GM12801 (cell line): ENCODE results near the gene NEGR1.

Source experiments
- TF ChIP-seq, protein P1 (sequence below): IDR thresholded peaks from one replicate; pipeline ENCODE4 v1.5.1; 2011; ENCODE audit warnings: control low read depth; ENCODE audit not compliant: insufficient read length; ENCODE audit errors: extremely low read depth

Gene NEGR1

DNA sequence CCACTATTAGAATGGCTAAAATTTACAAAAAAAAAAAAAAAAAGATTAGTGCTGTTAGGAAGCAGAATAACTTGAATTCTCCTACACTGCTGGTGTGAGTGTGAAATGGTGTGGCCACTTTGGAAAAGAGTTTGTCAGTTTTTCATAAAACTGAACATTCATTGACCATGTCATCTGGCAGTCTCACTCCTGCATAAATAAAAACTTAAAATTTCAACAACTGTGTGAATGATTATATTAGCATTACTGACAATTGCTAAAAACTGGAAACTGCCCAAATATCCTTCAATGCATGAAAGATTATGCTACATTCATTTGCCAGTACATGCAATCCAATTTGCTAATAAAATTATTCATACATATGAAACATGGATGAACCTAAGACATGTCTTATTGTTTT is 570.9 kb downstream of the NEGR1 start:
- TF ChIP-seq, protein P1, sequence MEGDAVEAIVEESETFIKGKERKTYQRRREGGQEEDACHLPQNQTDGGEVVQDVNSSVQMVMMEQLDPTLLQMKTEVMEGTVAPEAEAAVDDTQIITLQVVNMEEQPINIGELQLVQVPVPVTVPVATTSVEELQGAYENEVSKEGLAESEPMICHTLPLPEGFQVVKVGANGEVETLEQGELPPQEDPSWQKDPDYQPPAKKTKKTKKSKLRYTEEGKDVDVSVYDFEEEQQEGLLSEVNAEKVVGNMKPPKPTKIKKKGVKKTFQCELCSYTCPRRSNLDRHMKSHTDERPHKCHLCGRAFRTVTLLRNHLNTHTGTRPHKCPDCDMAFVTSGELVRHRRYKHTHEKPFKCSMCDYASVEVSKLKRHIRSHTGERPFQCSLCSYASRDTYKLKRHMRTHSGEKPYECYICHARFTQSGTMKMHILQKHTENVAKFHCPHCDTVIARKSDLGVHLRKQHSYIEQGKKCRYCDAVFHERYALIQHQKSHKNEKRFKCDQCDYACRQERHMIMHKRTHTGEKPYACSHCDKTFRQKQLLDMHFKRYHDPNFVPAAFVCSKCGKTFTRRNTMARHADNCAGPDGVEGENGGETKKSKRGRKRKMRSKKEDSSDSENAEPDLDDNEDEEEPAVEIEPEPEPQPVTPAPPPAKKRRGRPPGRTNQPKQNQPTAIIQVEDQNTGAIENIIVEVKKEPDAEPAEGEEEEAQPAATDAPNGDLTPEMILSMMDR, result no peak

- TF ChIP-seq, protein P1, result no peak
Measured at GRCh38 chr1:71706029-71706671, 576.2 kb downstream of the NEGR1 start.

GRCh38 chr1:71698186-71698585 is 584.2 kb downstream of the NEGR1 start:
- TF ChIP-seq, protein P1, result no peak

GRCh38 chr1:71695821-71696220 is 586.5 kb downstream of the NEGR1 start:
- TF ChIP-seq, protein P1, result no peak

DNA sequence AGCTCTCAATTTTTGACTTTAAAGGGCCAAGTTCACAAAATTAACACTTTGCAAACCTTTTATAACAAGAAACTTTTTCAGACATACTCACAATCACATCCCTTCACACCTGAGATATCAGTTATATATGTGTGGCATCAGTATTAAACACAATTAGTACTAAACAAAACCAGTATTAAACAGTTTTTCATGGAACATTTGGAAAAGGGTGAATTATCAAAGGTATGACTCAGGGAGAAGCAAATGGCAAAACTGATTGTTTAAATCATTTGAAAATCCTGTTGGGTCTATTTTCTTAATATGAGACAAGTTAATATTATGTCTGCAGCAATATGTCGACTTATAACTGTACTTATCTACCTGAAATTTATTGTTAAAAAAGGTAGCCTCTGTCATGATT is 587.3 kb downstream of the NEGR1 start:
- TF ChIP-seq, protein P1, result no peak

DNA sequence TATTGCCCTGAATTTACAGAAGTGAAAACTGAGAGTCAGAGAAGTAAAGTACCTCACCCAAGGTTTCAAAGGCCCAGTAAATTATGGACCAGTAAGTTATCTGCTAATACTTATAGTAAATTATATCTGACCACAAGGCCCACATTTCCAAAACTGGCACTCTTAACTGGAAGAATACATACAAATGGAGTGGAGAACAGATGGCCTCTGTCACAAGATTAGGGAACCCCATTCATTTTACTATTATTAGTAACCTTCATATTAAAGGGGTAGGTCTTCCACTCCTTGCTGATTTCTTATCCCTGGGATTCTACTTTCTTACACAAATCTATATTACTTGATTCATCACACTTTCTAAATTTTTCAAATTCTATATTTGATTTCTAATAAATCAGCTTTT is 588.8 kb downstream of the NEGR1 start:
- TF ChIP-seq, protein P1, result no peak

DNA sequence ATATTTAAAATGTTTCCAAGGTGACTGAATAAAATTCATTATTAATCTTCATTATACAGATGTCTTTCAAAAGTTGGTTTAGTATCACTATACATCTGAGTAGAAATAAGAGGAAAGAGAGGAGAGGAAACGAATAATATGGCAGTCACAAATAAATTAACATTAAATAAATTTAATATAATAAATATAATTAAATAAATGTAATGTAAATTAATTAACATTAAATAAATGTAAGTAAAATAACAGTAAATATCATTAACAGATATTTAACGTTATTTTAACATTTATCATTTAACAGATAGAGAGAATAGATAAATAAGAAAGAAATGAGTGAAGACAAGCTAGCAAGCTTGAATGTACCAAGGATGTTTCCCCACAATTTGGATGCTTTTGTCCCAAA is 592.7 kb downstream of the NEGR1 start:
- TF ChIP-seq, protein P1, result no peak
